GM21619 (cell line): ENCODE data around the gene LYPD6B.
A peak's percentile ranks its signal among the peaks of the same experiment; 100 is the strongest.

Experiments used
- ATAC-seq: cut with Tn5 transposase; IDR thresholded peaks from one replicate; pipeline ENCODE4 v1.9.1; 2021; ENCODE audit not compliant: unreplicated experiment

The LYPD6B gene

GRCh38 chr2:149038442-149039212 is at the start of gene LYPD6B:
TSS of gene LYPD6B (plus strand) at chr2:149038699. CDS start at chr2:149130949, 92,250 bp downstream.
- peak; percentile 53 for ATAC-seq

- peak; percentile 91 for ATAC-seq
These were observed 48.5 kb upstream of the LYPD6B start for GRCh38 chr2:148989882-148990493.

GRCh38 chr2:148990968-148991367 is 47.5 kb upstream of the LYPD6B start:
- ATAC-seq = no peak

DNA sequence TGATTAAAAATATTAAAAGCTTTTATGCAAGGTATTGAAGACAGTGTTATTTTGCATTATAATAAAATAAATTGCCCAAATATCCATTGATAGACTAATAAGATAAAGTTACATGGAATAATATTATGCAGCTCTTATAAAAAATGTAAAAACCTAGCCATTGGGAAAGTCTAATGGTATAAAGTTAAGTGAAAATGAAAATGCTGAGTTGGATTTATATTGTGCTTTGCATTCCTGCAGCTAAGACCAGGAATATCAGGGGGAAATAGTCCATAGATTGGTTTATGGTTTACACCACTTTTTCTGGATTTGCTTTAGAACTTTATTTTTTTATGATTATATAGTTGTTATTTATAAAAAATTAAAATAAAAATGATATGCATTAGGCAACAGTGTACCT is 46.1 kb upstream of the LYPD6B start:
- no peak for ATAC-seq

DNA sequence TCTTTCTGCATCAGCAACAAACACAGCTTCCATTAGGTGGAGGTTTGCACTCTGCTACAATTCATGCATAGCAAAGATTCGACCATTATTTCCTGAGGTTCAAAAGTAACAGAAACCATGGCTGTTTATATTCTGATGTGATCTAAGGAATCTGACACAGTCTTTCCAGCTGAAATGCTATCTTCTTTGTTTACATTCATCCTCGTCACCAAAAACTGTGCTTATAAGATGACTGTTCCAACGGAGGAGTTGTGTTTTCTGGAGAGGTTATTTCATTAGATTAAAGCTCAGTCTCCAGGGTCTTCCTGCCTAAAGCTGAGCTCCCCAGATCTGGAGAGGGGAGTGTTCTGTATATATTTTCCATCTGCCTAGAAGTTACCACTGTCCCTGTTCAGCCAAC is 45.1 kb upstream of the LYPD6B start:
- no peak for ATAC-seq

- no peak for ATAC-seq
These were observed 44.2 kb upstream of the LYPD6B start for GRCh38 chr2:148994341-148994740.

DNA sequence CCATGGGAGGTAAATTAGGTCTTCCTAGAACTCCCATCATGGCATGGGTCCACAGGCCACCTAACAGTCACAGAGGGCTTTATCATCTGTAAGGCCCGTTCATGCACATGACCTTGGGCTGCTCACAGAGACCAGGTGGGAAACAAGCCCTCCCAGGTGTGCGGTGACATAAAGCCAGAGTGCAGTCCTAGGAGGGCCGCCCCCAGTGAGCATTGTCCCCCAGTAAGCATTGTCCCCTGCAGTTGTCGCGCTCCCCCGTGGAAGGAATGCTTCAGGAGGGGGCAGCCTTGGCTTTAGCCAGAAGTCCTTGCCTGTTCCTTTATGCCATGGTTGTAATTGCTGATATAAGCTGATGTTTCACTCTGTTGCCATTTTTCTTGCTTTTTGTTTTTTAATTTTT is 41.7 kb upstream of the LYPD6B start:
- ATAC-seq = no peak

DNA sequence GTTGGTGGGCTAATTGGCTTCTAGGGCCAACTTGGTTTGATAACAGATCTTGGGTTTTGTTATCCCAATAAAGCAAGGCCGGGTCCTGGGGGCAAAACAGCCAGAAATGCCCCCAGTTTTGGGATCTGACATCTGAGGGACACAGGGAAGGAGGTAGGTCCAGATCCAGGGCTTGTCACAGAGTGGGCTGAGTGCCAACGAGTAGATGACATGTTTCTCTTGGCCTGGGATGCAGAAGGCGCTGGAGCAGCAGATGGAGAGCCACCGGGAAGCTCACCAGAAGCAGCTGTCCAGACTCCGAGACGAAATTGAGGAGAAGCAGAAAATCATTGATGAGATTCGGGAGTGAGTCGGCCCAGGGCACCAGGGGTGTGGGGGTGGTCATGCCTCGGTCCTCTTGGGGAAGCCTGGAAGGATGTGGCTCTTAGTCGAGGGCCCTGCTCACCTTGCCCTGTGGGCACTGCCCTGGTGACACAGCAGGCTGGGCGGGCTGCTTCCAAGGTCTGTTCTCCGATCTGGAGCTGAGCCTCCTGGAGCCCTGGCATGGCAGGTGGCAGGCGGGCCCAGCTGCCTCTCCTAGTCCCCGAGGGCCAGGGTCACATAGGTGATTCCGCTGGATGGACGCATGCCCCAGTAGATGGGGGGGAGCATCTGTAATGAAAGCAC is 40.2 kb upstream of the LYPD6B start:
- ATAC-seq = no peak

DNA sequence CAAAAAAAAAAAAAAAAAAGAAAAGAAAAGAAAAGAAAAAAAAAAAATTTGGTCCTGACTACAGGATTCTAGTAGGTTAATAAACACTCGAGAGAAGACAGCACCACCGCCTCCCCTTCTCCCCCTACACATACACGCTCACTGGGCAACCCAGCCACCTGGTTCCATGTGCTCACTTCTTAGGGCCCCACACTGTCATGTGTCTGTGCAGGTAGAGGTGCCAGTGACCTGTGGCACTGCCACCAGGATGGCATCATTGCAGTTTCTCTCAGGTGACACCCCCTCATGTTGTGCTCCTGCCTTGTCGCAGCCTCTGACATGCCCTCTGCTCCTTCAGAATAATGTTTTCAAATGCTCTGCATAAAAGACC is 39.7 kb upstream of the LYPD6B start:
- ATAC-seq = no peak

DNA sequence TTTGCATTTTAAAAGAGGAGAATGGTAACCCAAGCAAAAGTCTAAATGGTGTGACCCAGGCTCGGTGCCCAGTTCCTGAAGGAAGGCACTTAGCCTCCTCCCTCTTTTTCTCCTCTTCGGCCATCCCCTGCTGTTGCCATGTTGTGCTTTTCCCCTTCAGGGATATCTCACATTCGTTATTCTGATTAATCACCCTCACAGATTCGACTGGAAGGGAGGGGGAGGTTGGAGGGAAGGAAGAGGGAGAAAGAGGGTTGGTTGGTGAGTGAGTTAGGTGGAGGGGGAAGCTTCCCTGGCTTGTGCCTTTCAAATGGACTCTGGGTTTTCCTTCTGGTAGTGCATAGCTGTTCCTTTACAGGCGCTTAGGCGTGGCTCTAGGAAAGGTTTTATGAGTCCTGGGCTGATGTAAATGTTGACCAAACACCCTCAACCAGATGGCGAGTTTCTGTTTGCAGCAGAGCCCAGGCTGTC is 39.0 kb upstream of the LYPD6B start:
- no peak for ATAC-seq

DNA sequence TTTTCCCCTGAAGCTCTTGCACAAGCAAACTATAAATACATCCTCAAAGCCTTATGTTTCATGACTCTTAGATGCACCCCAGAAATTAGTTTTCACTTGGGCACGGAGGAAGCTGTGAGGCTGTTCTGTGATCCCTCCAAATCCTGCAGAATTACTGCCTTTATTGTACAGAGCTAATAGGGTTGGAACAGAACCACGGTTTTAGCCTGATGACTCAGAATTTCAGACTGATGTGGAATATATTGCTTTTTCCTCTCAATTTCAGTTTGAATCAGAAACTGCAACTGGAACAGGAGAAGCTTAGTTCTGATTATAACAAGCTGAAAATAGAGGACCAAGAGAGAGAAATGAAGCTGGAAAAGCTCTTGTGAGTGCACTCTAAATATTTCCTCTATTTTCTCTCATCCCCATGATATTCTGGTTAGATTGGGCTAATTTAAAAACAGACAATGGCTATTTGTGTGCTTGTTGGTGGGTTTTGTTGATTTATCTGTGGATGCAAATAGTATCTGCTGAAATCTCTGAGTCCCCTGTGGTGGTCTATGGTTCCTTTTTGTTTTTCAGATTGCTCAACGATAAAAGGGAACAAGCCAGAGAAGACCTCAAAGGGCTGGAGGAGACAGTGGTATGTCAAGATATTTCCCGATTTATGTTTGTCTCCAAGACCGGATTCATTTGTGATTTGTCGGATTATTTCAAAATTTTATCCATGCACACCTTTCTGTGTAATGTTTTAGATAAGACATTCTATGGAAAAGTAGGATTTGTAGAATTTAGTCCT is 38.2 kb upstream of the LYPD6B start:
- no peak for ATAC-seq

DNA sequence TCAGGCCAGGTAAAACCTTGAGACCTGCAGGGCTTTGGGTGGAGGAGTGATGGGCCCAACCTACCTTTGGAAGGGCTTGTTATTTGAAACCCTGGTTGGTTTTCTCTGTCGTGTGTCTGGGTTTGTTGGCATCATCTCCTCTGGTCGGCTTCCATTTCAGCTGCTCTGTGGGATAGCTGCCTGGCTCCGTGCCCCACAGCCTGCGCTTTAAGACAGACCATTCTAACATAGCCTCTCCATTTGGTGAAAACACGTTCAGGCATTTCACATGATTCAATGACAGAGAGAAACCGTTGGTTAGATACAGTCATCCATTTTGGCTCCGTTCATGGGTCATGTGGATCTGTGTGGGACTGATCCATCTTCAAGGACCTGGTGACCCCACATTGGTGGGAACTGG is 37.0 kb upstream of the LYPD6B start:
- no peak for ATAC-seq

DNA sequence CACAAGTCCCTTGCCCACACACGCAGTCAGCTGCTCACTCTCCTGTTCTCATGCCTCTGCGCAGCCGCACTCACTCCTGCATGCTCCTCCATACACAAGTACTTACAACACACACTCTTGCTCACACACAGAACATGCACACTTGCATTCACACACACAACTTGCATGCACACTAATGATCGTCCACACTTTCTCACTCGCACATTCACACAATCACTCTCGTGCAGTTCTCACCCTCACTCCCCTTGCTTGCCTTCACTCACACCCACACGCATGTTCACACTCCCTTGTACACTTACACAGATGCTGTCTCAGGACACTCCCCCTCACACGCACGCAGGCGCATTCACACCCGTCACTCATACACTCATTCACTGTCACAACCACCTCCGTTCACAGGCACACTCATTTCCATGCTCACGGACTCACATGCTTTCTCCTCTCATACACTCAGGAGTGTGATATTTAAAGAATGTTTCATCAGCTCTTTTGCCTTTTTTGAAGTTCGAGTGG is 36.1 kb upstream of the LYPD6B start:
- no peak for ATAC-seq

DNA sequence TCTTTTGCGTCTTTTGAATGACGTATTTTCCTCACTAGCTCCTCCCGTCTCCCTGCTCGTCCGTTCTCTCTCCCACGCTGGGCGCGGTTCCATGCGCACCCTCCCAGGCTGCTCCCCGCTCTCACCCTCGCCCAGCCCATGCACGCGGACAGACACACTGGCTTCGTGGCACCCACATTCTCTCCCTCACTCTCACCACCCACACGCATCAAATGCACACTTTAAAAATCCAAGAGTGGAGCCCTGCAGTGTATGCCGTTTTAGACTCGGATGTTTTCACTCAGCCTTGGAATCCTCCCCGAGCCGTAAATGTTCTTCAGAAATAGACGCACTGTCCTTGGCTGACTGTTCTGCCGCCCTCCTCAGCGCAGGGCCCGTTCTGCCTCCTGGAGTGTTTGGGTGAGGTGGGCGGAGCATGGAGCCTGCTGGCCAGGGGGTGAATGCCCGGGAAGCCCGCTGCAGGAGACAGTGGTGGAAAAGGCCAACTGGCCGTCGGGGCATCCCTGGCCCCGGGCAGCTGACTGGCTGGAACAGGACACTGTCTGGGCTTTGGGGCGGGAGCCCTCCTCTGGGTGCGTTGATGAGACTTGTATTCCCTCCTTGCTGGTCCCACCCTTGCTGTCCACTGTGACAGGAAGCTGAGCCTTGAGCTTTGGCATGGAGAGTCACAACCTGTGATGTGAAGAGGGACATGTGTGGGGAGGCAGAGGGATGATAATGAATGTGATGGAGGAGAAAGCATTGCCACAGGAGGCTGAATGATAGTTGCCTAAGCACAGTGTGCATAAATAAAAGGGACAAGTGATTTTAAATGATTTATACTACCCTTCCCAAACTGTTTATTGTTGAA is 35.4 kb upstream of the LYPD6B start:
- ATAC-seq = no peak

GRCh38 chr2:149004836-149005235 is 33.7 kb upstream of the LYPD6B start:
- no peak for ATAC-seq

- ATAC-seq = no peak
These were observed 32.9 kb upstream of the LYPD6B start for GRCh38 chr2:149005471-149006077.

GRCh38 chr2:149006883-149007543 is 31.5 kb upstream of the LYPD6B start:
- no peak for ATAC-seq

- ATAC-seq = no peak
These were observed 30.1 kb upstream of the LYPD6B start for GRCh38 chr2:149008381-149008780.
